Sigmoid colon (tissue), 7 donors: ENCODE measurements around the gene HAPLN3. TPM values are rescaled to one million over a fixed set of nuclear protein-coding genes. Genes with fewer than 3 reads are reported as not detected.

Source experiments
- DNase-seq: peaks from one replicate; pipeline ENCODE4 v3.0.0-alpha.2; 2019
- H3K27ac ChIP-seq, 4 donors: fragments of 200-600 bp; sonication (generic); one replicate each; pipeline ENCODE4 v1.5.1; 2016 to 2019; ENCODE audit warnings: mild to moderate bottlenecking in 1 of 4
- H3K27me3 ChIP-seq, 3 donors: fragments of 200-600 bp; sonication (generic); one replicate each; pipeline ENCODE4 v1.5.1; 2019; ENCODE audit warnings: mild to moderate bottlenecking in 1 of 3
- H3K36me3 ChIP-seq, 4 donors: fragments of 200-600 bp; sonication (generic); one replicate each; pipeline ENCODE4 v1.5.1; 2016 to 2019
- H3K4me1 ChIP-seq, 4 donors: fragments of 200-600 bp; sonication (generic); one replicate each; pipeline ENCODE4 v1.5.1; 2017 to 2019
- H3K4me3 ChIP-seq, 4 donors: fragments of 200-600 bp; sonication (generic); one replicate each; pipeline ENCODE4 v1.5.1; 2017 to 2019; ENCODE audit warnings: mild to moderate bottlenecking in 2 of 4, moderate library complexity in 1 of 4
- H3K9me3 ChIP-seq, 4 donors: fragments of 200-600 bp in 3 of 4; sonication (generic) in 3 of 4; one replicate each; pipeline versions ENCODE4 v1.5.1 to v1.6.1; 2013 to 2019
- CTCF ChIP-seq, 4 experiments: fragments of 450-650 bp in 3 of 4; fragments of 200-600 bp in 1 of 4; IDR thresholded peaks; one replicate each; pipeline ENCODE4 v1.5.1; 2016 to 2019; ENCODE audit warnings: antibody characterized with exemption in 4 of 4, mild to moderate bottlenecking in 3 of 4, moderate library complexity in 2 of 4
- EP300 ChIP-seq, 4 donors: sonication (generic); formaldehyde crosslinking; IDR thresholded peaks; one replicate each; pipeline ENCODE4 v1.6.1; 2017; ENCODE audit warnings: antibody characterized with exemption in 4 of 4
- POLR2A ChIP-seq, 2 donors: fragments of 450-650 bp; IDR thresholded peaks; one replicate each; pipeline ENCODE4 v1.6.1; 2016; ENCODE audit warnings: antibody characterized with exemption in 2 of 2, mild to moderate bottlenecking in 2 of 2, moderate library complexity in 2 of 2
- POLR2AphosphoS5 ChIP-seq, 4 donors: sonication (generic); formaldehyde crosslinking; IDR thresholded peaks; one replicate each; pipeline ENCODE4 v1.6.1; 2017; ENCODE audit warnings: antibody characterized with exemption in 4 of 4
- WGBS, 2 donors: extraction: QIAGEN DNeasy Blood & Tissue Kit; methylation state at CpG; one replicate each; pipeline ENCODE4 v1.1.7; 2013; 5-methylcytosine and 5-hydroxymethylcytosine counted together
- intact Hi-C: fragments of 100-400 bp; cut with DNase I; formaldehyde crosslinking; loops from one replicate; pipeline ENCODE4 v1.15.1; 2023
- polyA plus RNA-seq, 3 donors: library from polyadenylated mRNA; stranded (reverse); fragments of 200-250 nt; gene quantifications; one replicate each; pipeline ENCODE4 v1.2.3, GENCODE V29; 2013
- total RNA-seq, 4 donors: library from RNA; depleted of rRNA; stranded (reverse); fragments of >200 nt; gene quantifications; one replicate each; pipeline ENCODE4 v1.1.0, GENCODE V29; 2016
- donor health status: healthy with polysubstance abuse.
- donor health status: Bipolar disorder and iron deficiency.
- donor health status: healthy.

The HAPLN3 gene
- total and polyA plus RNA-seq, 7 donors: 0.60 to 20.9 (median 4.2) TPM; not detected in 1

- H3K27me3 ChIP-seq: no peaks in the 10 kb centered on the region
- H3K4me3 ChIP-seq: no peak overlapping the region
- no peak for DNase-seq
- H3K4me1 ChIP-seq: no peaks in the 10 kb centered on the region
- H3K27ac ChIP-seq: no peak overlapping the region
- TF ChIP-seq CTCF (IDR thresholded peaks at IDR 0.05) (no peak), POLR2AphosphoS5 (IDR thresholded peaks at IDR 0.05) (no peak), EP300 (IDR thresholded peaks at IDR 0.05) (no peak)
- intact Hi-C loops: no loop called here
- WGBS, 2 donors: 59 to 70% methylated on average over 9 of the region's 9 CpGs
- H3K9me3 ChIP-seq: no peaks in the 10 kb centered on the region
- H3K36me3 ChIP-seq: no peaks in the 10 kb centered on the region
These were observed 25.0 kb upstream of the HAPLN3 start for GRCh38 chr15:88920186-88920891.

- Histone ChIP-seq H3K36me3 (no peaks in the 10 kb centered on the region), H3K9me3 (no peaks in the 10 kb centered on the region), H3K4me3 (no peak overlapping the region), H3K27ac (peak overlapping the region in 1 of 4 donors; percentile 29), H3K4me1 (peaks cover 0 to 4% (median 0%) of the 10 kb centered on the region in 4 donors), H3K27me3 (no peaks in the 10 kb centered on the region)
- TF ChIP-seq EP300 (IDR thresholded peaks at IDR 0.05): no peak
- no peak for TF ChIP-seq CTCF (IDR thresholded peaks at IDR 0.05)
- no peak for TF ChIP-seq POLR2A (IDR thresholded peaks at IDR 0.05)
- TF ChIP-seq POLR2AphosphoS5 (IDR thresholded peaks at IDR 0.05): peak in 1 of 4 donors; percentile 52
- intact Hi-C loops: no loop called here
- no peak for DNase-seq
- 33 to 49% methylated on average over 4 of the region's 4 CpGs for WGBS, 2 donors
These were observed 23.4 kb upstream of the HAPLN3 start for GRCh38 chr15:88918738-88919137.

GRCh38 chr15:88917760-88918159 lies 22.4 kb upstream of the HAPLN3 start:
- TF ChIP-seq EP300 (IDR thresholded peaks at IDR 0.05) (no peak), POLR2AphosphoS5 (IDR thresholded peaks at IDR 0.05) (no peak), POLR2A (IDR thresholded peaks at IDR 0.05) (no peak), CTCF (IDR thresholded peaks at IDR 0.05) (no peak)
- H3K27me3 ChIP-seq: no peaks in the 10 kb centered on the region

GRCh38 chr15:88915354-88915753 lies 20.0 kb upstream of the HAPLN3 start:
- H3K27ac ChIP-seq: no peak overlapping the region
- H3K36me3 ChIP-seq: no peaks in the 10 kb centered on the region
- intact Hi-C loops: no loop called here
- H3K4me3 ChIP-seq: no peak overlapping the region
- H3K27me3 ChIP-seq: no peaks in the 10 kb centered on the region
- H3K4me1 ChIP-seq: peaks cover 0 to 15% (median 13%) of the 10 kb centered on the region in 4 donors
- TF ChIP-seq CTCF (IDR thresholded peaks at IDR 0.05) (no peak), POLR2AphosphoS5 (IDR thresholded peaks at IDR 0.05) (no peak)
- DNase-seq: no peak
- H3K9me3 ChIP-seq: no peaks in the 10 kb centered on the region
- 92 to 95% methylated on average over 10 of the region's 10 CpGs for WGBS, 2 donors

More at GRCh38 chr15:88917760-88918159, 22.4 kb upstream of the HAPLN3 start:
- Histone ChIP-seq H3K9me3 (no peaks in the 10 kb centered on the region), H3K4me1 (peaks cover 0 to 8% (median 3%) of the 10 kb centered on the region in 4 donors), H3K36me3 (no peaks in the 10 kb centered on the region), H3K4me3 (no peak overlapping the region), H3K27ac (no peak overlapping the region)
- WGBS, 2 donors: 52 to 81% methylated on average over 5 of the region's 5 CpGs
- intact Hi-C loops: no loop called here
- no peak for DNase-seq

- Histone ChIP-seq H3K9me3 (no peaks in the 10 kb centered on the region), H3K27me3 (no peaks in the 10 kb centered on the region), H3K27ac (peak overlapping the region in 3 of 4 donors; percentile 71 to 94 (median 83)), H3K4me1 (peaks cover 0 to 17% (median 13%) of the 10 kb centered on the region in 4 donors), H3K4me3 (peak overlapping the region in 3 of 4 donors; percentile 71 to 83 (median 80)), H3K36me3 (peaks cover 0 to 6% (median 0%) of the 10 kb centered on the region in 4 donors)
- DNase-seq: no peak
- intact Hi-C loops: no loop called here
- WGBS, 2 donors: 70 to 71% methylated on average over 4 of the region's 4 CpGs
- TF ChIP-seq CTCF (IDR thresholded peaks at IDR 0.05) (no peak), EP300 (IDR thresholded peaks at IDR 0.05) (no peak), POLR2A (IDR thresholded peaks at IDR 0.05) (no peak), POLR2AphosphoS5 (IDR thresholded peaks at IDR 0.05) (no peak)
These were observed 18.5 kb upstream of the HAPLN3 start for GRCh38 chr15:88913850-88914169.
